ENCODE results near the gene RAPSN. TPM values are rescaled to one million over a fixed set of nuclear protein-coding genes. Genes with fewer than 3 reads are reported as not detected.

The RAPSN gene
- polyA plus RNA-seq, 1 donor (not counting 4 experiments of a cell fraction or from before 2014, with no cell fraction given), result 0.28 TPM

DNA sequence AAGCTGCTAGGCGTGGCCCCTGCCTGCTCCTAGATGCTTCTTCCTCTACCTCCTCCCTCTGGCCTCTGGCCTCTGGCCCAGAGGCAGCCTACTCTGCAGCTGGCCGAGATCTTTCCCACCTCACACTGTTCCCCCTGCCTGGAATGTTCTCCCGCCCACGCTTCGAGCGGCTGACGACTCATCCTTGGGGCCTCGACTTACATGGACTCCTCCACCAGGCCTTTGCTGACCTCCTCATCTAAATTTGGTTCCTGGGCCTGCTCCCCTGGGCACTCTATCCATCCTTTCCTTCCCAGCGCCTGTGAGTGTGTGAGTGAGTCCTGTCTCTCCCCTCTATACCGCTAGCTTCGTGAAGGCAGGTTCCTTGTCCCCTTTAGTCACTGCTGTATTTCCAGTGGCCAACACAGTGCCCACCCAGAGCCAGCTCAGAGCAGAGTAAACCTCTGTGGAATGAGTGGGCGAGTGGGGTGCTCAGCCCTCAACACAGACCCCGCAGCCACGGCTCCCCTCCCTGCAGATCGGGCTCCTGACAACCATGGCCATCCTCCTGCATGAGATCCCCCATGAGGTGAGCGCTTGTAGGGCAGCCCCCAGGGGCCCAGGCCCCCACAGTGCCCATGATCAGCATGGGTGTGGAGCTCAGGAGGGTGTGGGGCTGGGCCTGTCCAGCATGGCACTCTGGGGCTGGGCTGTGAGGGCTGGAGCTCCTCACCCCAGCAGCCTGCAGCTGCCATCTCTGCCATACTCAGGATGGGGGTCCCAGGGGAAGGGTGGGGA, 34.8 kb downstream of the RAPSN start:
- dilution Hi-C loops (cut with MboI; ENCODE audit: extremely low pct_ligation_motif_present, low sequenced_read_pairs), result no loop called here
- no peaks in the 10 kb centered on the region for H3K9me3 ChIP-seq (ENCODE audit: control insufficient read depth, low read depth, low read length)
- H3K27ac ChIP-seq (ENCODE audit: control insufficient read depth, insufficient read depth, low read length), result no peak overlapping the region
- H3K4me3 ChIP-seq (ENCODE audit: control insufficient read depth in 2 of 3, extremely low read depth in 1 of 3, insufficient read depth in 2 of 3, low read depth in 1 of 3, low read length in 3 of 3), result no peak overlapping the region
- no peak overlapping the region for H3K9ac ChIP-seq (ENCODE audit: control insufficient read depth, extremely low read depth, insufficient read depth, low read length)
- H3K4me1 ChIP-seq (ENCODE audit: control insufficient read depth, extremely low read depth, insufficient read depth, low read length), result peaks cover 33% of the 10 kb centered on the region
- no peak overlapping the region for H3K4me2 ChIP-seq (ENCODE audit: control insufficient read depth, extremely low read depth, insufficient read depth, low read depth, low read length)
- TF ChIP-seq EZH2 (IDR thresholded peaks at IDR 0.05; ENCODE audit: low read length), result no peak
- TF ChIP-seq, protein P1, sequence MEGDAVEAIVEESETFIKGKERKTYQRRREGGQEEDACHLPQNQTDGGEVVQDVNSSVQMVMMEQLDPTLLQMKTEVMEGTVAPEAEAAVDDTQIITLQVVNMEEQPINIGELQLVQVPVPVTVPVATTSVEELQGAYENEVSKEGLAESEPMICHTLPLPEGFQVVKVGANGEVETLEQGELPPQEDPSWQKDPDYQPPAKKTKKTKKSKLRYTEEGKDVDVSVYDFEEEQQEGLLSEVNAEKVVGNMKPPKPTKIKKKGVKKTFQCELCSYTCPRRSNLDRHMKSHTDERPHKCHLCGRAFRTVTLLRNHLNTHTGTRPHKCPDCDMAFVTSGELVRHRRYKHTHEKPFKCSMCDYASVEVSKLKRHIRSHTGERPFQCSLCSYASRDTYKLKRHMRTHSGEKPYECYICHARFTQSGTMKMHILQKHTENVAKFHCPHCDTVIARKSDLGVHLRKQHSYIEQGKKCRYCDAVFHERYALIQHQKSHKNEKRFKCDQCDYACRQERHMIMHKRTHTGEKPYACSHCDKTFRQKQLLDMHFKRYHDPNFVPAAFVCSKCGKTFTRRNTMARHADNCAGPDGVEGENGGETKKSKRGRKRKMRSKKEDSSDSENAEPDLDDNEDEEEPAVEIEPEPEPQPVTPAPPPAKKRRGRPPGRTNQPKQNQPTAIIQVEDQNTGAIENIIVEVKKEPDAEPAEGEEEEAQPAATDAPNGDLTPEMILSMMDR (optimal IDR thresholded peaks at IDR 0.05 in 1 of 3, IDR thresholded peaks at IDR 0.05 in 1 of 3, conservative IDR thresholded peaks at IDR 0.05 in 1 of 3; ENCODE audit: extremely low read depth in 1 of 3, insufficient read depth in 2 of 3, low read length in 3 of 3), result no peak
- FAIRE-seq, result no peak
- no peaks in the 10 kb centered on the region for H3K9me1 ChIP-seq (ENCODE audit: control insufficient read depth, extremely low read depth, insufficient read depth, low read length)
- no peak overlapping the region for H2AFZ ChIP-seq (ENCODE audit: control insufficient read depth, low read length)
- no peak for DNase-seq (ENCODE audit: low read depth, low spot score)
- H3K27me3 ChIP-seq (ENCODE audit: control insufficient read depth, extremely low read depth, insufficient read depth, low read length), result no peaks in the 10 kb centered on the region
- peaks cover 25% of the 10 kb centered on the region for H3K79me2 ChIP-seq (ENCODE audit: control insufficient read depth, insufficient read depth, low read length)
- H4K20me1 ChIP-seq (ENCODE audit: control insufficient read depth, extremely low read depth, insufficient read depth, low read length), result peaks cover 7% of the 10 kb centered on the region
- peaks cover 30 to 49% of the 10 kb centered on the region in 2 experiments for H3K36me3 ChIP-seq (ENCODE audit: control insufficient read depth in 2 of 2, extremely low read depth in 1 of 2, insufficient read depth in 2 of 2, low read length in 2 of 2)

DNA sequence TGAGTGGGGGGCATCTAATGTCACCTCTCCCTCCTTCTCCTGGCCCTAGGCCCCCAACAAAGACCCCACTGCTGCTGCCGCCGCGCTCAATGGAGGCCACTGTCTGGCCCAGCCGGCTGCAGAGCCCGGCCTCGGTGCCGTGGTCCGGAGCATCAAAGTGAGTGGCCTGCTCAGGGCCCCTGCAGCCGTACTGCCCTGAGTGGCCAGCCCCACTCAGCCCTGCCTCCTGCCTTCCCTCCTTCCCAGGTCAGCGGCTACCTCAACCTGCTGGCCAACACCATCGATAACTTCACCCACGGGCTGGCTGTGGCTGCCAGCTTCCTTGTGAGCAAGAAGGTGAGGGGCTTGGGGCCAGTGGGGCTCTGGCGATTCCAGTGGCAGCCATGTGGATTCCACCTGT, 35.6 kb downstream of the RAPSN start:
- H3K27ac ChIP-seq (ENCODE audit: control insufficient read depth, insufficient read depth, low read length), result no peak overlapping the region
- dilution Hi-C loops (cut with MboI; ENCODE audit: extremely low pct_ligation_motif_present, low sequenced_read_pairs), result no loop called here
- H3K4me1 ChIP-seq (ENCODE audit: control insufficient read depth, extremely low read depth, insufficient read depth, low read length), result peaks cover 33% of the 10 kb centered on the region
- no peaks in the 10 kb centered on the region for H3K9me3 ChIP-seq (ENCODE audit: control insufficient read depth, low read depth, low read length)
- H3K9me1 ChIP-seq (ENCODE audit: control insufficient read depth, extremely low read depth, insufficient read depth, low read length), result no peaks in the 10 kb centered on the region
- no peak overlapping the region for H2AFZ ChIP-seq (ENCODE audit: control insufficient read depth, low read length)
- no peak overlapping the region for H3K9ac ChIP-seq (ENCODE audit: control insufficient read depth, extremely low read depth, insufficient read depth, low read length)
- DNase-seq (ENCODE audit: low read depth, low spot score), result no peak
- no peak overlapping the region for H3K4me2 ChIP-seq (ENCODE audit: control insufficient read depth, extremely low read depth, insufficient read depth, low read depth, low read length)
- peaks cover 7% of the 10 kb centered on the region for H4K20me1 ChIP-seq (ENCODE audit: control insufficient read depth, extremely low read depth, insufficient read depth, low read length)
- peaks cover 25 to 42% of the 10 kb centered on the region in 2 experiments for H3K36me3 ChIP-seq (ENCODE audit: control insufficient read depth in 2 of 2, extremely low read depth in 1 of 2, insufficient read depth in 2 of 2, low read length in 2 of 2)
- peaks cover 29% of the 10 kb centered on the region for H3K79me2 ChIP-seq (ENCODE audit: control insufficient read depth, insufficient read depth, low read length)
- no peak overlapping the region for H3K4me3 ChIP-seq (ENCODE audit: control insufficient read depth in 2 of 3, extremely low read depth in 1 of 3, insufficient read depth in 2 of 3, low read depth in 1 of 3, low read length in 3 of 3)
- no peaks in the 10 kb centered on the region for H3K27me3 ChIP-seq (ENCODE audit: control insufficient read depth, extremely low read depth, insufficient read depth, low read length)
- no peak for FAIRE-seq
- no peak for TF ChIP-seq EZH2 (IDR thresholded peaks at IDR 0.05; ENCODE audit: low read length)
- TF ChIP-seq, protein P1 (optimal IDR thresholded peaks at IDR 0.05 in 1 of 3, IDR thresholded peaks at IDR 0.05 in 1 of 3, conservative IDR thresholded peaks at IDR 0.05 in 1 of 3; ENCODE audit: extremely low read depth in 1 of 3, insufficient read depth in 2 of 3, low read length in 3 of 3), result no peak

Measured in keratinocyte (primary cell).